GM23248 (cell line): ENCODE measurements around the gene RASIP1. TPM values are rescaled to one million over a fixed set of nuclear protein-coding genes. Genes with fewer than 3 reads are reported as not detected.
A peak's percentile ranks its signal among the peaks of the same experiment; 100 is the strongest.
"Not testable (repeated sequence)": the region's sequence is repeated elsewhere in the genome, so short reads cannot be mapped to it uniquely, and the experiment has no call there.

Source experiments
- DNase-seq: peaks from one replicate; pipeline ENCODE4 v3.0.0-alpha.2; 2015
- H2AFZ ChIP-seq: fragments of 200-600 bp; sonication (generic); 2 replicates; pipeline ENCODE4 v1.6.1; 2016; ENCODE audit warnings: antibody characterized with exemption
- H3F3A ChIP-seq: fragments of 200-600 bp; sonication (generic); 2 replicates; pipeline ENCODE4 v1.6.1; 2016; ENCODE audit warnings: mild to moderate bottlenecking, antibody characterized with exemption, mixed run types; ENCODE audit not compliant: insufficient read depth
- H3K27ac ChIP-seq: fragments of 200-600 bp; sonication (generic); 2 replicates; pipeline ENCODE4 v1.5.1; 2016; ENCODE audit warnings: mild to moderate bottlenecking
- H3K27me3 ChIP-seq: fragments of 200-600 bp; sonication (generic); replicated peaks from 2 replicates; pipeline ENCODE4 v1.6.1; 2016; ENCODE audit warnings: mild to moderate bottlenecking; ENCODE audit not compliant: insufficient read depth
- H3K36me3 ChIP-seq: fragments of 200-600 bp; sonication (generic); 2 replicates; pipeline ENCODE4 v1.6.1; 2016; ENCODE audit warnings: low read depth, mild to moderate bottlenecking
- H3K4me1 ChIP-seq: fragments of 200-600 bp; sonication (generic); 2 replicates; pipeline ENCODE4 v1.6.1; 2016; ENCODE audit warnings: mild to moderate bottlenecking; ENCODE audit not compliant: insufficient read depth
- H3K4me2 ChIP-seq: fragments of 200-600 bp; sonication (generic); one replicate; pipeline ENCODE4 v1.6.1; 2016; ENCODE audit warnings: mild to moderate bottlenecking; ENCODE audit not compliant: unreplicated experiment
- H3K4me3 ChIP-seq: fragments of 200-600 bp; sonication (generic); 2 replicates; pipeline ENCODE4 v1.5.1; 2016; ENCODE audit warnings: mild to moderate bottlenecking
- H3K79me2 ChIP-seq: fragments of 200-600 bp; sonication (generic); 2 replicates; pipeline ENCODE4 v1.6.1; 2016; ENCODE audit warnings: mild to moderate bottlenecking; ENCODE audit not compliant: insufficient read depth
- H3K9ac ChIP-seq: fragments of 200-600 bp; sonication (generic); 2 replicates; pipeline ENCODE4 v1.6.1; 2016; ENCODE audit warnings: mild to moderate bottlenecking
- H3K9me2 ChIP-seq: fragments of 200-600 bp; sonication (generic); 2 replicates; pipeline ENCODE4 v1.6.1; 2016; ENCODE audit warnings: mixed run types, mild to moderate bottlenecking, moderate library complexity; ENCODE audit not compliant: insufficient read depth
- H3K9me3 ChIP-seq: fragments of 200-600 bp; sonication (generic); one replicate; pipeline ENCODE4 v1.6.1; 2017; ENCODE audit warnings: low read depth
- H4K20me1 ChIP-seq: fragments of 200-600 bp; sonication (generic); 2 replicates; pipeline ENCODE4 v1.6.0; 2016; ENCODE audit not compliant: insufficient read depth
- EZH2 ChIP-seq: fragments of 200-600 bp; sonication (generic); IDR thresholded peaks from 2 replicates; pipeline ENCODE4 v1.6.1; 2018; ENCODE audit warnings: antibody characterized with exemption, mild to moderate bottlenecking; ENCODE audit not compliant: insufficient read depth, poor library complexity, severe bottlenecking
- EZH2phosphoT487 ChIP-seq: fragments of 200-600 bp; sonication (generic); IDR thresholded peaks from 2 replicates; pipeline ENCODE4 v1.6.1; 2018; ENCODE audit warnings: antibody characterized with exemption, moderate library complexity, mild to moderate bottlenecking, low read depth; ENCODE audit not compliant: insufficient read depth
- WGBS, 2 experiments: methylation state at CpG; one replicate each; pipeline ENCODE4 v1.1.6; 2015 to 2017; ENCODE audit warnings: low lambda C conversion rate in 2 of 2, low coverage in 1 of 2; ENCODE audit errors: missing lambda C conversion rate in 2 of 2; 5-methylcytosine and 5-hydroxymethylcytosine counted together
- in situ Hi-C: fragments of 300-500 bp; cut with MboI; formaldehyde crosslinking; loops from 2 replicates; pipeline ENCODE4 v1.15.0; 2020
- polyA plus RNA-seq: library from polyadenylated mRNA; unstranded; fragments of >200 nt; fragmentation: Nextera tagmentation; extraction: Ambion mirVana; gene quantifications from 2 replicates; pipeline ENCODE4 v1.2.1, GENCODE V29; 2016
- total RNA-seq: library from RNA; depleted of rRNA; stranded (reverse); fragments of >200 nt; shearing (Covaris generic); gene quantifications from 2 replicates; pipeline ENCODE4 v1.2.3, GENCODE V29; 2014

The RASIP1 gene
- total and polyA plus RNA-seq, 2 experiments from 2014 or later = 0.09 TPM; not detected in 1

- Histone ChIP-seq H2AFZ (no peak overlapping the region), H3K9me2 (no peaks in the 10 kb centered on the region), H4K20me1 (no peaks in the 10 kb centered on the region), H3K4me3 (no peak overlapping the region), H3K27me3 (no peaks in the 10 kb centered on the region), H3K27ac (no peak overlapping the region), H3K36me3 (no peaks in the 10 kb centered on the region), H3K79me2 (no peaks in the 10 kb centered on the region), H3F3A (no peaks in the 10 kb centered on the region), H3K9ac (no peak overlapping the region), H3K9me3 (no peaks in the 10 kb centered on the region), H3K4me2 (no peak overlapping the region), H3K4me1 (no peaks in the 10 kb centered on the region)
- TF ChIP-seq EZH2 (no peak), EZH2phosphoT487 (no peak)
- in situ Hi-C loops = no loop called here
- 73 to 78% methylated on average over 7 of the region's 7 CpGs for WGBS, 2 experiments
- peak; percentile 25 for DNase-seq
Observed at GRCh38 chr19:48681127-48681470, 59.3 kb downstream of the RASIP1 start.

- H3K4me1 ChIP-seq = no peaks in the 10 kb centered on the region
- no peaks in the 10 kb centered on the region for H3K9me2 ChIP-seq
- no peak overlapping the region for H2AFZ ChIP-seq
- H3K36me3 ChIP-seq = no peaks in the 10 kb centered on the region
- no peak overlapping the region for H3K9ac ChIP-seq
- H3K4me2 ChIP-seq = no peak overlapping the region
- no peaks in the 10 kb centered on the region for H3K27me3 ChIP-seq
- no peaks in the 10 kb centered on the region for H3K79me2 ChIP-seq
- H3K9me3 ChIP-seq = no peaks in the 10 kb centered on the region
- in situ Hi-C loops = no loop called here
- no peak overlapping the region for H3K4me3 ChIP-seq
- no peaks in the 10 kb centered on the region for H3F3A ChIP-seq
- H4K20me1 ChIP-seq = no peaks in the 10 kb centered on the region
- TF ChIP-seq EZH2phosphoT487 (no peak), EZH2 (no peak)
- DNase-seq = no peak
- 86% methylated on average over 36 to 45 of the region's 45 CpGs for WGBS, 2 experiments
- no peak overlapping the region for H3K27ac ChIP-seq
Observed at GRCh38 chr19:48680436-48681126, 59.8 kb downstream of the RASIP1 start.

- H3K36me3 ChIP-seq, DNase-seq, H3K9ac ChIP-seq, H3K27ac ChIP-seq, in situ Hi-C loops, H3K4me1 ChIP-seq, H2AFZ ChIP-seq, H3K27me3 ChIP-seq, H3K4me2 ChIP-seq, H3K9me3 ChIP-seq, H3K9me2 ChIP-seq, H3F3A ChIP-seq, H4K20me1 ChIP-seq, H3K79me2 ChIP-seq, H3K4me3 ChIP-seq: not testable (repeated sequence)
- 76 to 82% methylated on average over 15 to 19 of the region's 19 CpGs for WGBS, 2 experiments
Observed at GRCh38 chr19:48680006-48680405, 60.4 kb downstream of the RASIP1 start.

- DNase-seq = no peak
- TF ChIP-seq EZH2phosphoT487 (no peak), EZH2 (no peak)
- Histone ChIP-seq H3K27me3 (no peaks in the 10 kb centered on the region), H3K4me1 (no peaks in the 10 kb centered on the region), H3K27ac (no peak overlapping the region), H3K4me2 (no peak overlapping the region), H3K79me2 (no peaks in the 10 kb centered on the region), H4K20me1 (no peaks in the 10 kb centered on the region), H2AFZ (no peak overlapping the region), H3K9ac (no peak overlapping the region), H3F3A (no peaks in the 10 kb centered on the region), H3K36me3 (no peaks in the 10 kb centered on the region), H3K9me2 (no peaks in the 10 kb centered on the region), H3K9me3 (no peaks in the 10 kb centered on the region), H3K4me3 (no peak overlapping the region)
- WGBS, 2 experiments = 68 to 70% methylated on average over 4 of the region's 4 CpGs
- in situ Hi-C loops = no loop called here
Observed at GRCh38 chr19:48678201-48678600, 62.2 kb downstream of the RASIP1 start.

GRCh38 chr19:48676887-48677286 lies 63.5 kb downstream of the RASIP1 start:
- no peaks in the 10 kb centered on the region for H3K36me3 ChIP-seq
- H3K9ac ChIP-seq = no peak overlapping the region
- H3K4me1 ChIP-seq = no peaks in the 10 kb centered on the region
- H4K20me1 ChIP-seq = no peaks in the 10 kb centered on the region
- in situ Hi-C loops = no loop called here
- no peaks in the 10 kb centered on the region for H3F3A ChIP-seq
- H3K4me3 ChIP-seq = no peak overlapping the region
- no peak for DNase-seq
- no peaks in the 10 kb centered on the region for H3K79me2 ChIP-seq
- no peak for TF ChIP-seq EZH2phosphoT487
- TF ChIP-seq EZH2 = no peak
- no peaks in the 10 kb centered on the region for H3K9me2 ChIP-seq
- H3K27me3 ChIP-seq = no peaks in the 10 kb centered on the region
- no peak overlapping the region for H3K4me2 ChIP-seq
- no peak overlapping the region for H3K27ac ChIP-seq
- no peaks in the 10 kb centered on the region for H3K9me3 ChIP-seq
- no peak overlapping the region for H2AFZ ChIP-seq
- 85 to 87% methylated on average over 13 of the region's 13 CpGs for WGBS, 2 experiments
